ENCODE results near the gene ZNF581. TPM values are rescaled to one million over a fixed set of nuclear protein-coding genes. Genes with fewer than 3 reads are reported as not detected.

The ZNF581 gene
- total RNA-seq, 1 donor = 25.7 TPM

DNA sequence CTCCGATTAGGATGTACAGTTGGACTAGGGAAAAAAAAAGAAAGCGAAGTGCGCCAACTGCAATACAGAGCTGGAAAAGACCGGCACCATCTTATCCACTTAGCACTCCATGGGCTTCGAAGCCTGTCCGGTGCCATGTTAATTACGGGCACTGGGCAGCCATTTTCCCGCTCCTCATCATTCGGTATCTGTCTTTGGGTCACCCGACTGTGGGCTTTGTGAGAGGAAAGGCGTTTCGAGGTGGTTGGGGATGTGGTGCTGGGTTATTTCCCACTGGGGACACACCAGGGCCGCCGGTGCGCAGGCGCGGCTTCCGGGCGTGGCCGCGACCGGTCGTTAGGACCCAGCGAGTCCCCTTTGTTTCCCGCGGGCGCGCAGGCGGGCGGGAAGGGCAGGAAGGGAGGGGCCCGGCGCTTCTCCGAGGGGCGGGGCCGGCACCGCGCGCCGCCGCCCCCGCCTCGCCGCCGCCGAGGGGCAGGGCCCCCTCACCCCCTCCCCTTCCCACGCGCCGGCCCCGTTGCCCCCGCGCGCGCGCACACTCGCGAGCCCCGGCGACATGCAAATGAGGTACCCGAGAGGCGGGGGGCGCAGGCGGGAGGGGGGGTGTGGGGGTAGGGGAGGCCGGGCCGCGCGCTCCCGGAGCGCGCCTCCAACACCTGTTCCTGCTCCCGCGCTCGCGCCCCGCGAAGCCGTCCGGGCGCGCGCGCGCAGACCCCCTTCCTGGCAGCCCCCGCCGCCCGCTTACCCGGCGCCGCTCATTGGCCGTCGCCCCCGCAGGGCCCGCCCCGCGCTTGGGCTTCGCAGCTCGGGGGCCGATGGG, 43.4 kb upstream of the ZNF581 start, which contains the start of gene ZNF524:
Gene ZNF524 (plus strand): TSS at position 447 of the 820 bp plus-strand sequence. CDS start 1,825 bp downstream, outside the sequence.
- Histone ChIP-seq H3K4me2 (ENCODE audit: insufficient read depth, low read length) (peak within 1 kb of the TSS; percentile 87), H3K27me3 (ENCODE audit: insufficient read depth, low read length) (no peaks in the 10 kb centered on the region), H3K27ac (ENCODE audit: low read depth, low read length) (peak within 1 kb of the TSS; percentile 92), H3K36me3 (ENCODE audit: insufficient read depth, low read length) (peaks cover 16% of the 10 kb centered on the region), H2AFZ (ENCODE audit: low read length) (peak within 1 kb of the TSS; percentile 90), H3K9me3 (ENCODE audit: low read depth, low read length) (no peaks in the 10 kb centered on the region), H4K20me1 (ENCODE audit: insufficient read depth, low read length) (peaks cover 4% of the 10 kb centered on the region), H3K79me2 (ENCODE audit: insufficient read depth, low read length) (peaks cover 9% of the 10 kb centered on the region), H3K4me1 (ENCODE audit: insufficient read depth, low read length) (peaks cover 11% of the 10 kb centered on the region), H3K4me3 (ENCODE audit: insufficient read depth, low read length) (peak within 1 kb of the TSS; percentile 87)
- peak; percentile 99 for DNase-seq (ENCODE audit: insufficient read length, low spot score, missing footprints)
- no peak for TF ChIP-seq CTCF (IDR thresholded peaks at IDR 0.05; ENCODE audit: extremely low read depth, low read depth, low read length)

GRCh38 chr19:55600662-55601028, 42.8 kb upstream of the ZNF581 start:
- TF ChIP-seq CTCF (IDR thresholded peaks at IDR 0.05; ENCODE audit: extremely low read depth, low read depth, low read length) = no peak
- Histone ChIP-seq H2AFZ (ENCODE audit: low read length) (peak overlapping the region; percentile 56), H3K4me2 (ENCODE audit: insufficient read depth, low read length) (peak overlapping the region; percentile 68), H3K27me3 (ENCODE audit: insufficient read depth, low read length) (no peaks in the 10 kb centered on the region), H3K4me1 (ENCODE audit: insufficient read depth, low read length) (peaks cover 11% of the 10 kb centered on the region), H3K79me2 (ENCODE audit: insufficient read depth, low read length) (peaks cover 9% of the 10 kb centered on the region), H3K36me3 (ENCODE audit: insufficient read depth, low read length) (peaks cover 10% of the 10 kb centered on the region), H3K27ac (ENCODE audit: low read depth, low read length) (no peak overlapping the region), H3K9me3 (ENCODE audit: low read depth, low read length) (no peaks in the 10 kb centered on the region), H4K20me1 (ENCODE audit: insufficient read depth, low read length) (peaks cover 4% of the 10 kb centered on the region), H3K4me3 (ENCODE audit: insufficient read depth, low read length) (peak overlapping the region; percentile 87)
- no peak for DNase-seq (ENCODE audit: insufficient read length, low spot score, missing footprints)

DNA sequence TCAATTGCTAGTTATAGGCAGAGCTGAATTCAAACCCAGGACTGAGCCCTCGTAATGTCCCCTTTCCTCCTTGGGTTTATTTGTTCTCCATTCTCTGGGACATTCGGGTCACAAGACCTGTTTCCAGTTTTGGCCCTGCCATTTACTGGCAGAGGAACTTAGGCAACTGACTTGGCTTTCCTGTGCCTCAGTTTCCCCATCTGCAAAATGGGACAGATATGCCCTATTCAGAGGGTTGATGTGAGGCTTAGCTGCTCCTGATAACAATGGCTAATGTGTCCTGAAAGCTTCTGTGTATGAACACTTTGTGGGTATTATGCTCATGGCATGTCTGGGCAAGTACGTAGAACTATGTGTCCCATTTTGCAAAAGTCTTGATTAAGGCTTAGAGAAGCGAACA, 42.4 kb upstream of the ZNF581 start:
- peak overlapping the region; percentile 87 for H3K4me3 ChIP-seq (ENCODE audit: insufficient read depth, low read length)
- no peak overlapping the region for H3K27ac ChIP-seq (ENCODE audit: low read depth, low read length)
- peak overlapping the region; percentile 68 for H3K4me2 ChIP-seq (ENCODE audit: insufficient read depth, low read length)
- peaks cover 13% of the 10 kb centered on the region for H3K79me2 ChIP-seq (ENCODE audit: insufficient read depth, low read length)
- no peaks in the 10 kb centered on the region for H3K9me3 ChIP-seq (ENCODE audit: low read depth, low read length)
- TF ChIP-seq CTCF (IDR thresholded peaks at IDR 0.05; ENCODE audit: extremely low read depth, low read depth, low read length) = no peak
- peaks cover 11% of the 10 kb centered on the region for H3K4me1 ChIP-seq (ENCODE audit: insufficient read depth, low read length)
- H2AFZ ChIP-seq (ENCODE audit: low read length) = no peak overlapping the region
- H3K27me3 ChIP-seq (ENCODE audit: insufficient read depth, low read length) = no peaks in the 10 kb centered on the region
- peaks cover 6% of the 10 kb centered on the region for H3K36me3 ChIP-seq (ENCODE audit: insufficient read depth, low read length)
- no peak for DNase-seq (ENCODE audit: insufficient read length, low spot score, missing footprints)
- H4K20me1 ChIP-seq (ENCODE audit: insufficient read depth, low read length) = peaks cover 4% of the 10 kb centered on the region

All from osteoblast (primary cell).